ENCODE results near the gene RHOA.

DNA sequence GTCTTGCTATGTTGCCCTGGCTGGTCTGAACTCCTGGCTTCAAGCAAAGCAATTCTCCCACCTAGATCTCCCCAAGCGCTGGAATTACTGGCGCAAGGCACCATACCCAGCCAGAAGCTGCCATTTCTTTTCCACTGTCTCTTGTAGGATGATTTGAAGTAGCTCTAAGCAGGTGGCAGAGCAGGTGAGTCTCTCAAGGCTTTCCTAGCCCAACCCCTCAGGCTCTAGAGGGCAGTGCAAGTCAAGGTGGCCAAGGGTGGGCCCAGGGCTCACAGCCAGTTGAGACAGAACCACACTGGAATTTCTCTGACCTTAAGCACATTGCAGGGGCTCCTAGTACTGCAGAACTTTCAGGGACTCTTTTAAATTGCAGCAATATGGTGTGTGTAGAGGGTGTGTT lies 42.7 kb upstream of the RHOA start:
- TF ChIP-seq, protein P1, sequence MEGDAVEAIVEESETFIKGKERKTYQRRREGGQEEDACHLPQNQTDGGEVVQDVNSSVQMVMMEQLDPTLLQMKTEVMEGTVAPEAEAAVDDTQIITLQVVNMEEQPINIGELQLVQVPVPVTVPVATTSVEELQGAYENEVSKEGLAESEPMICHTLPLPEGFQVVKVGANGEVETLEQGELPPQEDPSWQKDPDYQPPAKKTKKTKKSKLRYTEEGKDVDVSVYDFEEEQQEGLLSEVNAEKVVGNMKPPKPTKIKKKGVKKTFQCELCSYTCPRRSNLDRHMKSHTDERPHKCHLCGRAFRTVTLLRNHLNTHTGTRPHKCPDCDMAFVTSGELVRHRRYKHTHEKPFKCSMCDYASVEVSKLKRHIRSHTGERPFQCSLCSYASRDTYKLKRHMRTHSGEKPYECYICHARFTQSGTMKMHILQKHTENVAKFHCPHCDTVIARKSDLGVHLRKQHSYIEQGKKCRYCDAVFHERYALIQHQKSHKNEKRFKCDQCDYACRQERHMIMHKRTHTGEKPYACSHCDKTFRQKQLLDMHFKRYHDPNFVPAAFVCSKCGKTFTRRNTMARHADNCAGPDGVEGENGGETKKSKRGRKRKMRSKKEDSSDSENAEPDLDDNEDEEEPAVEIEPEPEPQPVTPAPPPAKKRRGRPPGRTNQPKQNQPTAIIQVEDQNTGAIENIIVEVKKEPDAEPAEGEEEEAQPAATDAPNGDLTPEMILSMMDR (conservative IDR thresholded peaks at IDR 0.05 in 1 of 2, IDR thresholded peaks at IDR 0.05 in 1 of 2; ENCODE audit: low read depth in 1 of 2, low read length in 2 of 2): no peak
- TF ChIP-seq EZH2 (IDR thresholded peaks at IDR 0.05; ENCODE audit: low read length, missing control alignments): no peak

Data from fibroblast of lung (primary cell).